ENCODE results near the gene KRTAP2-1. TPM values are rescaled to one million over a fixed set of nuclear protein-coding genes. Genes with fewer than 3 reads are reported as not detected.

KRTAP2-1 gene
- total and polyA plus RNA-seq, 2 of the 13 experiments (the other 11 are each of a cell fraction or from before 2014, with no cell fraction given) = not detected

GRCh38 chr17:41009301-41009760 is 37.8 kb downstream of the KRTAP2-1 start (continued):
- TF ChIP-seq KIAA2018 (CRISPR knock-in tag; IDR thresholded peaks at IDR 0.05; ENCODE audit: borderline replicate concordance) = no peak
- TF ChIP-seq, protein P1, sequence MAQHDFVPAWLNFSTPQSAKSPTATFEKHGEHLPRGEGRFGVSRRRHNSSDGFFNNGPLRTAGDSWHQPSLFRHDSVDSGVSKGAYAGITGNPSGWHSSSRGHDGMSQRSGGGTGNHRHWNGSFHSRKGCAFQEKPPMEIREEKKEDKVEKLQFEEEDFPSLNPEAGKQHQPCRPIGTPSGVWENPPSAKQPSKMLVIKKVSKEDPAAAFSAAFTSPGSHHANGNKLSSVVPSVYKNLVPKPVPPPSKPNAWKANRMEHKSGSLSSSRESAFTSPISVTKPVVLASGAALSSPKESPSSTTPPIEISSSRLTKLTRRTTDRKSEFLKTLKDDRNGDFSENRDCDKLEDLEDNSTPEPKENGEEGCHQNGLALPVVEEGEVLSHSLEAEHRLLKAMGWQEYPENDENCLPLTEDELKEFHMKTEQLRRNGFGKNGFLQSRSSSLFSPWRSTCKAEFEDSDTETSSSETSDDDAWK (CRISPR knock-in tag; IDR thresholded peaks at IDR 0.05) = no peak
- TF ChIP-seq PREB (CRISPR knock-in tag; IDR thresholded peaks at IDR 0.05) = no peak
- peak; percentile 97 for TF ChIP-seq NCOA2 (CRISPR knock-in tag; IDR thresholded peaks at IDR 0.05)
- no peak for TF ChIP-seq ZNF432 (CRISPR knock-in tag; IDR thresholded peaks at IDR 0.05; ENCODE audit: borderline replicate concordance)
- peak; percentile 58; the same call in 1 of the 2 replicates for TF ChIP-seq ETV5 (CRISPR knock-in tag; IDR thresholded peaks at IDR 0.05; ENCODE audit: borderline replicate concordance)
- TF ChIP-seq, protein P2, sequence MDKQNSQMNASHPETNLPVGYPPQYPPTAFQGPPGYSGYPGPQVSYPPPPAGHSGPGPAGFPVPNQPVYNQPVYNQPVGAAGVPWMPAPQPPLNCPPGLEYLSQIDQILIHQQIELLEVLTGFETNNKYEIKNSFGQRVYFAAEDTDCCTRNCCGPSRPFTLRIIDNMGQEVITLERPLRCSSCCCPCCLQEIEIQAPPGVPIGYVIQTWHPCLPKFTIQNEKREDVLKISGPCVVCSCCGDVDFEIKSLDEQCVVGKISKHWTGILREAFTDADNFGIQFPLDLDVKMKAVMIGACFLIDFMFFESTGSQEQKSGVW (CRISPR knock-in tag; IDR thresholded peaks at IDR 0.05; ENCODE audit: borderline replicate concordance) = no peak
- TF ChIP-seq, protein P3, sequence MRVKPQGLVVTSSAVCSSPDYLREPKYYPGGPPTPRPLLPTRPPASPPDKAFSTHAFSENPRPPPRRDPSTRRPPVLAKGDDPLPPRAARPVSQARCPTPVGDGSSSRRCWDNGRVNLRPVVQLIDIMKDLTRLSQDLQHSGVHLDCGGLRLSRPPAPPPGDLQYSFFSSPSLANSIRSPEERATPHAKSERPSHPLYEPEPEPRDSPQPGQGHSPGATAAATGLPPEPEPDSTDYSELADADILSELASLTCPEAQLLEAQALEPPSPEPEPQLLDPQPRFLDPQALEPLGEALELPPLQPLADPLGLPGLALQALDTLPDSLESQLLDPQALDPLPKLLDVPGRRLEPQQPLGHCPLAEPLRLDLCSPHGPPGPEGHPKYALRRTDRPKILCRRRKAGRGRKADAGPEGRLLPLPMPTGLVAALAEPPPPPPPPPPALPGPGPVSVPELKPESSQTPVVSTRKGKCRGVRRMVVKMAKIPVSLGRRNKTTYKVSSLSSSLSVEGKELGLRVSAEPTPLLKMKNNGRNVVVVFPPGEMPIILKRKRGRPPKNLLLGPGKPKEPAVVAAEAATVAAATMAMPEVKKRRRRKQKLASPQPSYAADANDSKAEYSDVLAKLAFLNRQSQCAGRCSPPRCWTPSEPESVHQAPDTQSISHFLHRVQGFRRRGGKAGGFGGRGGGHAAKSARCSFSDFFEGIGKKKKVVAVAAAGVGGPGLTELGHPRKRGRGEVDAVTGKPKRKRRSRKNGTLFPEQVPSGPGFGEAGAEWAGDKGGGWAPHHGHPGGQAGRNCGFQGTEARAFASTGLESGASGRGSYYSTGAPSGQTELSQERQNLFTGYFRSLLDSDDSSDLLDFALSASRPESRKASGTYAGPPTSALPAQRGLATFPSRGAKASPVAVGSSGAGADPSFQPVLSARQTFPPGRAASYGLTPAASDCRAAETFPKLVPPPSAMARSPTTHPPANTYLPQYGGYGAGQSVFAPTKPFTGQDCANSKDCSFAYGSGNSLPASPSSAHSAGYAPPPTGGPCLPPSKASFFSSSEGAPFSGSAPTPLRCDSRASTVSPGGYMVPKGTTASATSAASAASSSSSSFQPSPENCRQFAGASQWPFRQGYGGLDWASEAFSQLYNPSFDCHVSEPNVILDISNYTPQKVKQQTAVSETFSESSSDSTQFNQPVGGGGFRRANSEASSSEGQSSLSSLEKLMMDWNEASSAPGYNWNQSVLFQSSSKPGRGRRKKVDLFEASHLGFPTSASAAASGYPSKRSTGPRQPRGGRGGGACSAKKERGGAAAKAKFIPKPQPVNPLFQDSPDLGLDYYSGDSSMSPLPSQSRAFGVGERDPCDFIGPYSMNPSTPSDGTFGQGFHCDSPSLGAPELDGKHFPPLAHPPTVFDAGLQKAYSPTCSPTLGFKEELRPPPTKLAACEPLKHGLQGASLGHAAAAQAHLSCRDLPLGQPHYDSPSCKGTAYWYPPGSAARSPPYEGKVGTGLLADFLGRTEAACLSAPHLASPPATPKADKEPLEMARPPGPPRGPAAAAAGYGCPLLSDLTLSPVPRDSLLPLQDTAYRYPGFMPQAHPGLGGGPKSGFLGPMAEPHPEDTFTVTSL (CRISPR knock-in tag; IDR thresholded peaks at IDR 0.05; ENCODE audit: borderline replicate concordance) = peak; percentile 91; the same call in 1 of the 2 replicates
- no peak for TF ChIP-seq ZNF253 (CRISPR knock-in tag; IDR thresholded peaks at IDR 0.05; ENCODE audit: borderline replicate concordance)

Data from HepG2 (cell line).